GM12865 (cell line): ENCODE data around the gene PAXX.

ENCODE experiments used
- DNase-seq: peaks from one replicate; pipeline ENCODE4 v3.0.0; 2010; ENCODE audit warnings: low read depth
- H3K4me3 ChIP-seq: 2 replicates; pipeline ENCODE4 v1.5.1; 2011; ENCODE audit warnings: mild to moderate bottlenecking, low read depth, low read length, control low read depth
- TF ChIP-seq, protein P1 (sequence below): IDR thresholded peaks from 2 replicates; pipeline ENCODE4 v1.5.1; 2011; ENCODE audit warnings: low read length, control low read depth, low read depth, inconsistent platforms; ENCODE audit not compliant: insufficient read depth; ENCODE audit errors: missing control alignments

The PAXX gene

DNA sequence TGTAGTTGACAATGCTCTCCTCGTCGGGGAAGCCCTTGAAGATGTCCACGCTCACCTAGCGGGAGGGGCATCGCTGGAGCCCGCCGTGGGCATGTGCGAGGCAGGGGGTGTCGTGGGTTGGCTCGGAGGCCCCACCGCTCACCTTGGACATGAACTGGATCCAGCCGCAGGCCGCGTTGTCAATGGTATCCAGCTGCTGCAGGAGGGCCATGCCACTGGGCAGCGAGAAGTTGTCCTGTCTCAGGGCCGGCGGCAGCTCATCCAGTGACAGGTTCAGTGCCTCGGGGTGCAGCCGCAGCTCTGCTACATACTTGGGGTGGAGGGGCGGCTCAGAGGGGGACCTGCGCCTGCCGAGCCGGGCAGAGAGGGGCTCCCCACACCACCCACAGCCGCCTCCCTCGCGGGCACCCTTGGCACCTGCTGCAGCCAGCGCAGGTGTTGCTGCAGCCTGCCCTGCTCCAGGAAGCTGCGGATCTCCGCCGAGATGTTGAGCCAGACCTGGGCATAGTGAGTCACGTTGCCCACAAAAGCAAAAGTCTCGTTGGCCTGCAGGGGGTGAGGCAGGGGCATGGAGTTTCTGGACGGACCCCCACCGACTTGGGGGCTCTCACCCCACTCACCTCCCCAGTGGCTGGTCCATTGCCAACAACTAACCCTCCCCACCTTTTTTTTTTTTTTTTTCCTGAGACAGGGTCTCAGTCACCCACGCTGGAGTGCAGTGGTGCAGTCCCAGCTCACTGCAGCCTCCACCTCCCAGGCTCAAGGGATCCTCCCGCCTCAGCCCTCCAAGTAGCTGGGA is 26.7 kb downstream of the PAXX start:
- TF ChIP-seq, protein P1, sequence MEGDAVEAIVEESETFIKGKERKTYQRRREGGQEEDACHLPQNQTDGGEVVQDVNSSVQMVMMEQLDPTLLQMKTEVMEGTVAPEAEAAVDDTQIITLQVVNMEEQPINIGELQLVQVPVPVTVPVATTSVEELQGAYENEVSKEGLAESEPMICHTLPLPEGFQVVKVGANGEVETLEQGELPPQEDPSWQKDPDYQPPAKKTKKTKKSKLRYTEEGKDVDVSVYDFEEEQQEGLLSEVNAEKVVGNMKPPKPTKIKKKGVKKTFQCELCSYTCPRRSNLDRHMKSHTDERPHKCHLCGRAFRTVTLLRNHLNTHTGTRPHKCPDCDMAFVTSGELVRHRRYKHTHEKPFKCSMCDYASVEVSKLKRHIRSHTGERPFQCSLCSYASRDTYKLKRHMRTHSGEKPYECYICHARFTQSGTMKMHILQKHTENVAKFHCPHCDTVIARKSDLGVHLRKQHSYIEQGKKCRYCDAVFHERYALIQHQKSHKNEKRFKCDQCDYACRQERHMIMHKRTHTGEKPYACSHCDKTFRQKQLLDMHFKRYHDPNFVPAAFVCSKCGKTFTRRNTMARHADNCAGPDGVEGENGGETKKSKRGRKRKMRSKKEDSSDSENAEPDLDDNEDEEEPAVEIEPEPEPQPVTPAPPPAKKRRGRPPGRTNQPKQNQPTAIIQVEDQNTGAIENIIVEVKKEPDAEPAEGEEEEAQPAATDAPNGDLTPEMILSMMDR, result no peak
- DNase-seq, result no peak
- no peak overlapping the region for H3K4me3 ChIP-seq

DNA sequence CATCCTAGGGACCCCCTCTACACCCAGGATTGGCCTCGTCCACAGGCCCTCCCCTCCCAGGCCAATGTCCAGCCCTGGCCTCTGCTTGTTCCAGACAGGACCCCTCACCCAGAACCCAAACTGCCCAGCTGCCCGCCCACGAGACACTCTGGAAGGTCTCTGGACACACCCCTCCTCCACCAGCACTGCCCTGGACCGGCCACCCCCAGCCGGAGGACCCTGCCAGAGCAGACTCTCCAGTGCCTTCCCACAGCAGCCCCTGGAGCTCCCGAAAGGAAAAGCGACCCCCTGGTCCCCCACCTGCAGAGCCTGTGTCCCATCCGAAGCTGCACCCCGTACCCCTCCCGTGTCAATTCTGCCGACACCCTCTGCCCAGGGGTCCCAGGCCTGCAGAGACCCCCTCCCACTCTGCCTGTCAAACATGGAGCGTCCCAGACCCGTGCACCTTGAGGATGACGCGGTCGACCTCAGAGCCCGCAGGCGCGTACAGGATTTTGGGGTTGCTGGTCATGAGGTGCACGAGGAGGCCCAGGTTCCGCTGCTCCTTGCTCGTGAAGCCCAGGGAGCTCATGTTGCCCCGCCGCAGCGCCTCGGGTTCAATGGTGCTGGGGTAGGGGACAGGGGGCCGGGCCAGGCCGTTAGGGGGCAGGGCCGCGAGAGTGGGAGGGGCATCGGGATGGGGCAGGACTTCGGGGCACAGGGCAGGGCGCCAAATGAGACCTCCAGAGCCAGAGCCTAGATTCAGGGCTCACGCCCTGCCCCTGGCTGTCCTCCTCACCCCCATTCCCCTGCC is 27.9 kb downstream of the PAXX start:
- no peak overlapping the region for H3K4me3 ChIP-seq
- no peak for DNase-seq
- TF ChIP-seq, protein P1, result no peak

DNA sequence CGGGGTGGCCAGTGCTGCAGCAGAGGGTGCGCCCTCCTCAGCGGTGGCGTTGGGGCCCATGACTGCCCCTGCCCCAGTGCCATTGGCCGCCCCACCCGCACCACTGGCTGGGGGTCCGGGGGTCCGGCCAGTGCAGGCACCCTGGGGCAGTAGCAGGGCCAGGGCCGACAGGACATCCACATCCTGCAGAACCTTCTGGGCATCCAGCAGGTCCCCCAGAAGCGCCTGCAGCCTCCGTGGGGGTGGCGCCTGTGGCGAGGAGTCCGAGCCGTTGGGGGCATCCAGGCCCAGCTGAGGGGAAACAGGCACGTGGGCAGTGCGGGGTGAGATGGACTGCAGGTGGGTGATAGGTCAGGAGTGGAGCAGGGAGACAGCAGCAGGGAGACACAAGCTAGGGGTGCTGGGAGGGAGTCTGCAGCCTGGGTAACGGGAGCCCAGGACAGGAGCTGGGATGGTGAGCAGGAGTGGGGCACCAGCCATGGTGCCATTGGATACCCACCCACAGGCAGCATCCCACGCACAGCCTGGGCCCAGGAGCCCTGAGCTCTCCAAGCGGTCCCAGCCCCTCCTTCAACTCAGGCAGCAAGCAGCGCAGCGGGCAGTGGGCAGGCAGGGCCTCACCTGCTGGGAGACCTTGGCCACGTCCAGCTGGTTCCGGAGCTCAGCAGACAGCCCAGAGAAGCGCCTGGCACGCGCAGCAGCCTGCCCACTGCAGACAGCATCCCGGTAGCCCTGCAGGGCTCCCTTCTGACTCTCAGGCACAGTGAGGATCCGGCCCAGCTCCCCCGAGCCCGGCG is 28.7 kb downstream of the PAXX start:
- TF ChIP-seq, protein P1, result no peak
- DNase-seq, result no peak
- H3K4me3 ChIP-seq, result no peak overlapping the region

DNA sequence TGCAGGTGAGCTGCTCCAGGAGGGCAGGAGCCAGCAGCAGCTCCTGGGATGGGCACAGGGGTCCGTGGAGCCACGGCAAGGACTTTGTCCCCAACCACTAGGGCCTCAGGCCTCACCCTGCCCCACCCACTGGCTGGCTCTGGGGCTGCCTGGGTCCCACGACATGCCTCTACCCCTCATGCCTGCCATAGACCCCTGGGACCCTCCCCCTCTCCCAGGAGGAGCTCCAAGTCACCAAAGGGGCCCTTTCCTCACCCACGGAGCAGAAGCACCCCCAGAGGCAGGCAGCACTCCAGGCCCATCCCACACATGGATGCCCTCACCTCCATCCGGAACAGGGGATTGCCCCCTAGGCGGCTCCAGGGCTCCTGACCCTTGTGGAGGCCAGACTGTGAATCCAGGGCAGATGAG is 29.4 kb downstream of the PAXX start:
- DNase-seq, result no peak
- no peak overlapping the region for H3K4me3 ChIP-seq
- TF ChIP-seq, protein P1, result no peak

DNA sequence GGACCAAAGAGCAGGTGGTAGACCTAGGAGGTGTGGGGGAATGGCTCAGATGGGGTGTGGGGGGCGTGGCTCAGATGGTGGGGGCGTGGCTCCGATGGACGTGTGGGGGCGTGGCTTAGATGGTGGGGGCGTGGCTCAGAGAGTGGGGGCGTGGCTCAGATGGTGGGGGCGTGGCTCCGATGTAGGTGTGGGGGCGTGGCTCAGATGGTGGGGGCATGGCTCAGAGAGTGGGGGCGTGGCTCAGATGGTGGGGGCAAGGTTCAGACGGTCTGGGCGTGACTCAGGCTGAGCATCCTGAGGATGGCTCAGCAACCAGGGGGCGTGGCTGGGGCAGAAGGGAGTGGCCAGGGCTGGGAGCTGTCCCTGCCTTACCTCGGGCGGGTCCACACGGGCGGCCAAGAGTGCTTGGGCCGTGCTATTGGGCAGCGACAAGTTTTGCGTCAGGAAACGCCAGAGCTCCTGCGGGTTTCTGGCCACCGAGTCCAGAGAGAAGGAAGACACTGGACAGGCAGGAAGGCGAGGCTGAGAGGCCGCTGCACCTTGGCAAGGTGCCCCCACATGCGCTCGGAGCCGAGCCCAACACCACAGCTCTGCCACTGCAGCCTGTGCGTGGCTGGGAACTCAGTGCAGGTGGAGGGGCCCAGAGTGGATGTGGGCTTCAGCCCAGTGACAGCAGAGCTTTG is 29.9 kb downstream of the PAXX start:
- TF ChIP-seq, protein P1, result no peak
- DNase-seq, result peak; percentile 81
- H3K4me3 ChIP-seq, result no peak overlapping the region

DNA sequence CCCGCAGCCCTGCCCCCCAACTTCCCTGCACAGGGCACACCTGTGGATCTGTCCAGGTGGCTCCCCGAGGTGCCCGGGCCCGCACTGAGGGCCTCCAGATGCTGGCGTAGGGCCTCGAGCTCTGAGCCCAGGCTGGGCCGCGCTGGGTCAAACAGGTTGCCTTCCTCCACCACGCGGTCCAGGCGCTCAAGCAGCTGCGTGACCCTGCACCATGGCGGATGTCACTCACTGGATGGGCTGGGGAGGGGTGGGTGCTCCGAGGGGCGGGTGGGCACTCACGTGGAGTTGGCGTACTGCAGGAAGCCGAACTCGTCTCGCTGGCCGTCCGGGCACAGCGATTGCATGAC is 30.4 kb downstream of the PAXX start:
- DNase-seq, result no peak
- TF ChIP-seq, protein P1, result no peak
- no peak overlapping the region for H3K4me3 ChIP-seq
